GM06990 (cell line): Measurements from ENCODE around the gene FGB.
"Not testable (repeated sequence)": the region's sequence is repeated elsewhere in the genome, so short reads cannot be mapped to it uniquely, and the experiment has no call there.

ENCODE experiments used
- DNase-seq: peaks from one replicate; pipeline ENCODE4 v3.0.0-alpha.2; 2011; ENCODE audit not compliant: insufficient read length; ENCODE audit errors: extremely low read depth
- H3K27me3 ChIP-seq: replicated peaks from 2 replicates; pipeline ENCODE4 v1.6.0; 2011; ENCODE audit warnings: low read length; ENCODE audit not compliant: control insufficient read depth, insufficient read depth
- H3K36me3 ChIP-seq: 2 replicates; pipeline ENCODE4 v1.5.1; 2011; ENCODE audit warnings: low read length; ENCODE audit not compliant: control insufficient read depth, insufficient read depth
- H3K4me3 ChIP-seq: replicated peaks from 2 replicates; pipeline ENCODE4 v1.5.1; 2011; ENCODE audit warnings: low read depth, mild to moderate bottlenecking, control low read depth, low read length
- TF ChIP-seq, protein P1 (sequence below): IDR thresholded peaks from 2 replicates; pipeline ENCODE4 v1.5.1; 2011; ENCODE audit warnings: low read length, control low read depth, mild to moderate bottlenecking, inconsistent platforms; ENCODE audit not compliant: insufficient read depth, poor library complexity, severe bottlenecking

FGB gene

DNA sequence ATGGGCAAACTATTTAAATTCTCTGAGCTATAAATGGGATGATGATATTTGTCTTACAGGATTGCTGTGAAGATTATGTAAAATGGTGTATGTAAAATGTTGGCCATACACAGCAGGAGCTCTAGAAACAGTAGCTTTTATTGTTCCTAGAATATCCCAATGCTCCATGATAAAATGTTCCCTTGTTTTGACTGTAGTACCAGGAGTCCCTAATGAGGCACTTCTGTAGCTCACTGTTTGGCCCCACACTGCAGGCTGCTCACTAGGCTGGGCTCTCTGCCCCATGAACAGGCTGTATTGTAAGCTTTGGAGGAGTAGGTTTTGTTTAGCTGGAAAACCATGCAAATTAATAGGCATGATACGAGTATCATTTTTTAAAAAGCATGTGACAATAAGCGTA, 31.1 kb downstream of the FGB start:
- DNase-seq, result no peak
- H3K36me3 ChIP-seq, result no peaks in the 10 kb centered on the region
- no peak overlapping the region for H3K4me3 ChIP-seq
- TF ChIP-seq, protein P1, sequence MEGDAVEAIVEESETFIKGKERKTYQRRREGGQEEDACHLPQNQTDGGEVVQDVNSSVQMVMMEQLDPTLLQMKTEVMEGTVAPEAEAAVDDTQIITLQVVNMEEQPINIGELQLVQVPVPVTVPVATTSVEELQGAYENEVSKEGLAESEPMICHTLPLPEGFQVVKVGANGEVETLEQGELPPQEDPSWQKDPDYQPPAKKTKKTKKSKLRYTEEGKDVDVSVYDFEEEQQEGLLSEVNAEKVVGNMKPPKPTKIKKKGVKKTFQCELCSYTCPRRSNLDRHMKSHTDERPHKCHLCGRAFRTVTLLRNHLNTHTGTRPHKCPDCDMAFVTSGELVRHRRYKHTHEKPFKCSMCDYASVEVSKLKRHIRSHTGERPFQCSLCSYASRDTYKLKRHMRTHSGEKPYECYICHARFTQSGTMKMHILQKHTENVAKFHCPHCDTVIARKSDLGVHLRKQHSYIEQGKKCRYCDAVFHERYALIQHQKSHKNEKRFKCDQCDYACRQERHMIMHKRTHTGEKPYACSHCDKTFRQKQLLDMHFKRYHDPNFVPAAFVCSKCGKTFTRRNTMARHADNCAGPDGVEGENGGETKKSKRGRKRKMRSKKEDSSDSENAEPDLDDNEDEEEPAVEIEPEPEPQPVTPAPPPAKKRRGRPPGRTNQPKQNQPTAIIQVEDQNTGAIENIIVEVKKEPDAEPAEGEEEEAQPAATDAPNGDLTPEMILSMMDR, result no peak
- H3K27me3 ChIP-seq, result no peaks in the 10 kb centered on the region; the same call in 1 of the 2 replicates

DNA sequence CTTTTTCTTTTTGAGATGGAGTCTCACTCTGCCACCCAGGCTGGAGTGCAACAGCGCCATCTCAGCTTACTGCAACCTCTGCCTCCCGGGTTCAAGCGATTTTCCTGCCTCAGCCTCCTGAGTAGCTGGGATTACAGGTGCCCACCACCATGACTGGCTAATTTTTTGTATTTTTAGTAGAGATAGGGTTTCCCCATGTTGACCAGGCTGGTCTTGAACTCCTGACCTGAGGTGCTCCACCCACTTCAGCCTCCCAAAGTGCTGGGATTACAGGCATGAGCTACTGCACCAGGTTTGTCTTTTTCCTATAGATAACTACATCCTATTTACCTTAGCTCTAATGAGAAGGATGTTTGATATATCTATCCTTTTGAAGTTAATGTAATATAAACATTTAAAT, 31.5 kb downstream of the FGB start:
- H3K4me3 ChIP-seq, H3K36me3 ChIP-seq, DNase-seq, H3K27me3 ChIP-seq: not testable (repeated sequence)

DNA sequence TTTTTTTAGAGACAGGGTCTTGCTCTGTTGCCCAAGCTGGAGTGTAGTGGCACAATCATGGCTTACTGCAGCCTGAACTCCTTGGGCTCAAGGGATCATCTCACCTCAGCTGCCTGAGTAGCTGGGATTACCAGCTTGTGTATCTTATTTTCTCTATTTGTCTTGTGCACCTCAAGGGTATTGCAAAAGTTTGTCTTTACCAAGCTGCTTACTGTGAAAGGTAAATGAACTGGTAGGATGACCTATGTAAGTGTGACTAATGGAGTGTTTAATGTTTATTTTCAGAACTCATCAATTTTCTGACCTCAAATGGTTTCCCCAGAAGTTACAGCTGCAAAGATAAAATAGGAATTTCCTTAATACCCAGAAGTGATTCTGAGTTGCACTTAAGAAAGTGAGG, 33.0 kb downstream of the FGB start:
- H3K36me3 ChIP-seq, result no peaks in the 10 kb centered on the region
- TF ChIP-seq, protein P1, result no peak
- no peak overlapping the region for H3K4me3 ChIP-seq
- no peak for DNase-seq
- no peaks in the 10 kb centered on the region for H3K27me3 ChIP-seq

DNA sequence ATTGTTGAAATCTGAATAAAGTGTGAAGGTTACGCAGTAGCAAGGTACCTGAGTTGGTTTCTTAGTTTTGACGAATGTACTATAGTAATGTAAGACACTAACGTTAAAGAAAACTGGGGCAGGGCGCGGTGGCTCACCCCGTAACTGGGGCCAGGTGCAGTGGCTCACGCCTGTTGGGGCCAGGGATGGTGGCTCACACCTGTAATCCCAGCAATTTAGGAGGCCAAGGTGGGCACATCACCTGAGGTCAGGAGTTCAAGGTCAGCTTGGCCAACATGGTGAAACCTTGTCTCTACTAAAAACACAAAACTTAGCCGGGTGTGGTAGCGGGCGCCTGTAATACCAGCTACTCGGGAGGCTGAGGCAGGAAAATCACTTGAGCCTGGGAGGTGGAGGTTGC, 34.5 kb downstream of the FGB start:
- not testable (repeated sequence) for H3K27me3 ChIP-seq, H3K36me3 ChIP-seq, H3K4me3 ChIP-seq, DNase-seq

DNA sequence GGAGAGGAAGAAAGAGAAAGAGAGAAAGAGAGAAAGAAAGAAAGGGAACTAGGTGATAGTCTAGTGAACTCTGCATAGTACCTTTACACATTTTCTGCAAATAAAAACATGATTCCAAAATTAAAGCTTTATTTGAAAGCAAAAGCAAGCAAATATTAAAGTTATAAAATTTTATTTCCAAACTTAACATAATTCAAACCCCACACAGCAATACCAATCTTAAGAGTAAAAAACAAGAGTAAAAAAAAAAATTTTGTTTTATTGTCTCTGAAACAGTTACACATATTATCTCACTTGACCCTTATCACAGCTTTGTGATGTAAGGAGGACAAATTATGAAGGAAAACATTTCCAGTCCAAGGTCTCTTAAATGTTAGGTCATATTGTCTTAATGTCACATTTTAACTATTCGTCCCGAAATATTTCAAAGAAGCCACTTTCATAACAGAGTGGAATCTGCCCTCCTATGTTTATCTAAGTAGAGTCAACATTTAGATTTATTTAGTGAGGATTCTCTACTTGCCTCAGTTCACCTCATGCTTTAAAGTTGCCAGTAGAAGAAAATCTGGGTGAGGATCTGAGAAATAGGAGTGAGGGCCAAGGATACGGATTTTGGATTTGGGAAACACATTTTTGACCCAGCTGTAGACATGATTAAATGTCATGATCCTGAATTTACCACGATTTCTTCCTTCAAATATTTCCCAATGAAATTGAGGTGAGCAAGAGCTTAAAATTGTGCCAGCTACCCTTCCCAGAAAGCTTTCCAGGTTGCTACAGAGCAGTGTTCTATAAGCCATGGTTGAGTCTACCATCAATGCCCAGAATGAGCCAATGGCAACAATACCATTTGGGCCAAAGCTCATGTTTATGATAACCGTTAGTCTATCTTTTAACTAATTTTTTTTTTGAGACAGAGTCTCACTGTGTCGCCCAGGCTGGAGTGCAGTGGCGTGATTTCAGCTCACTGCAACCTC, 35.3 kb downstream of the FGB start:
- TF ChIP-seq, protein P1, result no peak
- DNase-seq, result no peak
- Histone ChIP-seq H3K4me3 (no peak overlapping the region), H3K27me3 (no peaks in the 10 kb centered on the region), H3K36me3 (no peaks in the 10 kb centered on the region)

DNA sequence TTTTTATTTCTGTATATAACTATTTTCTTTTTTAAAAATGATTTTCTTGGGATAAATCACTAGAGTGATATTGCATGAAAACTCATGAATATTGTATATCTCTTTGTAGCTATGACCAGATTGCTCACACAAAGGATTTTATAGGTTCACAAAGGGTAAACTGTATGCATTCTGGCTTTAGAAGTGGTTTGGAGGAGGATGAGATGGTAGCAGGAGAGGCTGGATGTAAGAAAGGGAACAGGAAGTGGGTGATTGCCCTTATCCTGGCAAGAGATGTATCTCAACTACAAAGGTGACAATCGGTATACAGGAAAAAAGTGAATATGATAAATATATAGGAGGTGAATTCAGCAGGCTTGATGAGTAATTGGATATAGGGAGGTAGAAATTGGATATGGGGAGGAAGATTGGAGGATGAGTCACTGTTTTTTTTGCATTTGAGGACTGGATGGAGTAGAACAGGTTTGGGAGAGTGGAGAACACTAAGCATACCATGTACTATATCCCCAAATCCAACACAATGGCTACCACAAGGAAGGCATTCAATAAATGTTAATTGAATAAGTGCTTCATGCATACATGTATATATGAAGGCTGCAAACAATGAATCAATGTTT, 39.7 kb downstream of the FGB start:
- TF ChIP-seq, protein P1, result no peak
- Histone ChIP-seq H3K27me3 (no peaks in the 10 kb centered on the region), H3K36me3 (no peaks in the 10 kb centered on the region), H3K4me3 (no peak overlapping the region)
- DNase-seq, result no peak
